Urinary bladder (tissue), 4 donors: Measurements from ENCODE around the gene CFAP77. TPM values are rescaled to one million over a fixed set of nuclear protein-coding genes. Genes with fewer than 3 reads are reported as not detected.

Experiments used
- DNase-seq: peaks from one replicate; pipeline ENCODE4 v3.0.0-alpha.2; 2015; ENCODE audit errors: extremely low spot score
- H3K27ac ChIP-seq: one replicate; pipeline ENCODE4 v1.5.1; 2013; ENCODE audit warnings: low read depth, mild to moderate bottlenecking, moderate library complexity
- H3K36me3 ChIP-seq: one replicate; pipeline ENCODE4 v1.6.1; 2013; ENCODE audit warnings: mild to moderate bottlenecking, moderate library complexity; ENCODE audit not compliant: insufficient read depth
- H3K4me1 ChIP-seq: one replicate; pipeline ENCODE4 v1.6.1; 2013; ENCODE audit warnings: mild to moderate bottlenecking, moderate library complexity; ENCODE audit not compliant: insufficient read depth
- H3K4me3 ChIP-seq: one replicate; pipeline ENCODE4 v1.5.1; 2013; ENCODE audit warnings: low read depth, low read length
- WGBS: extraction: QIAGEN DNeasy Blood & Tissue Kit; methylation state at CpG from one replicate; pipeline ENCODE4 v1.1.7; 2013; 5-methylcytosine and 5-hydroxymethylcytosine counted together
- polyA plus RNA-seq: library from polyadenylated mRNA; stranded (reverse); fragments of 200-250 nt; gene quantifications from one replicate; pipeline ENCODE4 v1.2.3, GENCODE V29; 2013
- total RNA-seq: library from RNA; depleted of rRNA; stranded (reverse); fragments of >200 nt; gene quantifications from one replicate; pipeline ENCODE4 v1.2.3, GENCODE V29; 2014
- donor health status: healthy with polysubstance abuse.
- donor health status: healthy.

Gene CFAP77
- total and polyA plus RNA-seq, 2 donors = not detected

GRCh38 chr9:132572921-132573320, 162.9 kb downstream of the CFAP77 start:
- H3K4me1 ChIP-seq = no peaks in the 10 kb centered on the region
- DNase-seq = no peak
- H3K27ac ChIP-seq = no peak overlapping the region
- H3K4me3 ChIP-seq = no peak overlapping the region
- no peaks in the 10 kb centered on the region for H3K36me3 ChIP-seq
- WGBS = 29% methylated on average over 8 of the region's 8 CpGs

- 10% methylated on average over 16 of the region's 16 CpGs for WGBS
- DNase-seq = peak; percentile 37
Observed at GRCh38 chr9:132575005-132575609, 165.1 kb downstream of the CFAP77 start.

GRCh38 chr9:132575811-132576210, 165.8 kb downstream of the CFAP77 start:
- Histone ChIP-seq H3K4me1 (no peaks in the 10 kb centered on the region), H3K27ac (no peak overlapping the region), H3K4me3 (no peak overlapping the region), H3K36me3 (no peaks in the 10 kb centered on the region)
- WGBS = 72% methylated on average over 5 of the region's 5 CpGs
- DNase-seq = no peak

More at GRCh38 chr9:132575005-132575609, 165.1 kb downstream of the CFAP77 start:
- H3K4me1 ChIP-seq = no peaks in the 10 kb centered on the region
- no peaks in the 10 kb centered on the region for H3K36me3 ChIP-seq
- no peak overlapping the region for H3K4me3 ChIP-seq
- H3K27ac ChIP-seq = no peak overlapping the region

GRCh38 chr9:132577119-132577518, 167.1 kb downstream of the CFAP77 start:
- Histone ChIP-seq H3K4me3 (no peak overlapping the region), H3K4me1 (no peaks in the 10 kb centered on the region), H3K36me3 (no peaks in the 10 kb centered on the region), H3K27ac (no peak overlapping the region)
- no peak for DNase-seq

- Histone ChIP-seq H3K4me3 (no peak overlapping the region), H3K4me1 (no peaks in the 10 kb centered on the region), H3K27ac (no peak overlapping the region), H3K36me3 (no peaks in the 10 kb centered on the region)
- WGBS = 36% methylated on average over 7 of the region's 7 CpGs
- no peak for DNase-seq
Observed at GRCh38 chr9:132578367-132578932, 168.4 kb downstream of the CFAP77 start.

- no peak overlapping the region for H3K4me3 ChIP-seq
- H3K27ac ChIP-seq = no peak overlapping the region
- H3K4me1 ChIP-seq = no peaks in the 10 kb centered on the region
- WGBS = 8% methylated on average over 15 of the region's 15 CpGs
- no peak for DNase-seq
- no peaks in the 10 kb centered on the region for H3K36me3 ChIP-seq
Observed at GRCh38 chr9:132579427-132579798, 169.4 kb downstream of the CFAP77 start.

- DNase-seq = no peak
- Histone ChIP-seq H3K27ac (no peak within 1 kb of the TSS), H3K4me1 (no peaks in the 10 kb centered on the region), H3K36me3 (no peaks in the 10 kb centered on the region), H3K4me3 (peak within 1 kb of the TSS; percentile 34)
- 5% methylated on average over 36 of the region's 36 CpGs for WGBS
Observed at GRCh38 chr9:132582276-132582785, 172.3 kb downstream of the CFAP77 start, which contains the start of gene BARHL1. TSS of gene BARHL1 (plus strand) at chr9:132582606. CDS start at chr9:132582798, 192 bp downstream.

- Histone ChIP-seq H3K36me3 (no peaks in the 10 kb centered on the region), H3K27ac (no peak overlapping the region), H3K4me3 (no peak overlapping the region), H3K4me1 (no peaks in the 10 kb centered on the region)
- WGBS = 10% methylated on average over 37 of the region's 37 CpGs
- no peak for DNase-seq
Observed at GRCh38 chr9:132582786-132583583, 173.0 kb downstream of the CFAP77 start.

GRCh38 chr9:132583584-132584304, 173.7 kb downstream of the CFAP77 start:
- no peak for DNase-seq
- WGBS = 4% methylated on average over 8 of the region's 8 CpGs
- H3K36me3 ChIP-seq = no peaks in the 10 kb centered on the region
- no peak overlapping the region for H3K4me3 ChIP-seq
- H3K4me1 ChIP-seq = no peaks in the 10 kb centered on the region
- H3K27ac ChIP-seq = no peak overlapping the region

GRCh38 chr9:132584601-132585560, 174.9 kb downstream of the CFAP77 start:
- DNase-seq = no peak
- Histone ChIP-seq H3K4me3 (no peak overlapping the region), H3K4me1 (no peaks in the 10 kb centered on the region), H3K36me3 (no peaks in the 10 kb centered on the region), H3K27ac (no peak overlapping the region)
- WGBS = 7% methylated on average over 30 of the region's 30 CpGs

GRCh38 chr9:132585954-132586829, 176.2 kb downstream of the CFAP77 start:
- H3K36me3 ChIP-seq = no peaks in the 10 kb centered on the region
- H3K4me1 ChIP-seq = no peaks in the 10 kb centered on the region
- DNase-seq = no peak
- no peak overlapping the region for H3K4me3 ChIP-seq
- WGBS = 5% methylated on average over 42 of the region's 42 CpGs
- H3K27ac ChIP-seq = no peak overlapping the region
